ENCODE data around the gene KCTD15.

GRCh38 chr19:33799476-33799875, 2.8 kb downstream of the KCTD15 start:
- TF ChIP-seq CTCF (conservative IDR thresholded peaks at IDR 0.05; ENCODE audit: low read length) = no peak
- TF ChIP-seq EZH2phosphoT487 (IDR thresholded peaks at IDR 0.05; ENCODE audit: borderline replicate concordance) = no peak

Measured in Loucy (cell line).